Naive B cell (primary cell): ENCODE results near the gene NDUFS7. TPM values are rescaled to one million over a fixed set of nuclear protein-coding genes. Genes with fewer than 3 reads are reported as not detected.

Experiments
- ATAC-seq, 2 donors: fragments of 150-1000 bp; cut with Tn5 transposase; 2 replicates each; pipeline ENCODE4 v1.10.0; 2021; ENCODE audit warnings: low read depth in 2 of 2, mild to moderate bottlenecking in 2 of 2, moderate library complexity in 2 of 2
- DNase-seq: peaks from one replicate; pipeline ENCODE4 v3.0.0; 2022
- H3K27ac Mint-ChIP-seq, 6 donors: one replicate each; pipeline ENCODE4 v1.8.0; 2020 to 2022; ENCODE audit warnings: mild to moderate bottlenecking in 6 of 6, mixed read lengths in 6 of 6, moderate library complexity in 5 of 6, inconsistent platforms in 2 of 6
- H3K27me3 Mint-ChIP-seq, 3 donors: one replicate each; pipeline ENCODE4 v1.8.0; 2021 to 2022; ENCODE audit warnings: mixed read lengths in 3 of 3, mild to moderate bottlenecking in 1 of 3
- H3K36me3 Mint-ChIP-seq, 2 donors: one replicate each; pipeline ENCODE4 v1.8.0; 2020 to 2022; ENCODE audit warnings: mixed read lengths in 2 of 2, inconsistent platforms in 1 of 2, mild to moderate bottlenecking in 1 of 2
- H3K4me1 Mint-ChIP-seq, 3 donors: one replicate each; pipeline ENCODE4 v1.8.0; 2020 to 2022; ENCODE audit warnings: mixed read lengths in 3 of 3, inconsistent platforms in 1 of 3, mild to moderate bottlenecking in 1 of 3, moderate library complexity in 1 of 3
- H3K4me3 Mint-ChIP-seq, 8 donors: one replicate each; pipeline ENCODE4 v1.8.0; 2020 to 2022; ENCODE audit warnings: mild to moderate bottlenecking in 8 of 8, mixed read lengths in 8 of 8, moderate library complexity in 8 of 8, inconsistent platforms in 2 of 8
- H3K9me3 Mint-ChIP-seq, 7 donors: one replicate each; pipeline ENCODE4 v1.8.0; 2020 to 2022; ENCODE audit warnings: mixed read lengths in 7 of 7, mild to moderate bottlenecking in 5 of 7, inconsistent platforms in 2 of 7, moderate library complexity in 1 of 7
- polyA plus RNA-seq, 6 donors: library from polyadenylated mRNA; unstranded; fragments of 300-500 nt; fragmentation: Illumina TruSeq; gene quantifications; one replicate each; pipeline ENCODE4 v1.2.3, GENCODE V29; 2021; ENCODE audit warnings: low read depth in 6 of 6

Gene NDUFS7
- polyA plus RNA-seq, 6 donors from 2014 or later = 201 to 230 (median 209) TPM

DNA sequence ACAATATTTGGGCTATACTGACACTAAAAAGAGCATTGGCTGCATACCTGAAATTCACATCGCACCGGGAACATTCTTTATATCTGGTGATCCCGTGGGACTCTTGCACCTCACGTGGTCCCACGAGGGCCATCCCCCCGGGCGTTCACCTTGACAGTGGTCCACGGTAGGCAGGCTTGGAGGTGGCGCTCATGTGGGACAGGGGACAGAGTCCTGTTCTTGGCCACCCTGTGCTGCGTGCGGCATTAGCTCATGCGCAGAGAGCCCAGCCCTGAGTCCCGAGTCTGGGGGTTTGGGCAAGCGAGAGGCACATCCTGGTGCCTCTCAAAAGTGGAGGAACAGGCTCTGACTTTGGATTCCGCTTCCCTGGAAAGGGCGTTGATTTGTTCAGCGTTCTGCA is 10.1 kb downstream of the NDUFS7 start:
- ATAC-seq = no peak

DNA sequence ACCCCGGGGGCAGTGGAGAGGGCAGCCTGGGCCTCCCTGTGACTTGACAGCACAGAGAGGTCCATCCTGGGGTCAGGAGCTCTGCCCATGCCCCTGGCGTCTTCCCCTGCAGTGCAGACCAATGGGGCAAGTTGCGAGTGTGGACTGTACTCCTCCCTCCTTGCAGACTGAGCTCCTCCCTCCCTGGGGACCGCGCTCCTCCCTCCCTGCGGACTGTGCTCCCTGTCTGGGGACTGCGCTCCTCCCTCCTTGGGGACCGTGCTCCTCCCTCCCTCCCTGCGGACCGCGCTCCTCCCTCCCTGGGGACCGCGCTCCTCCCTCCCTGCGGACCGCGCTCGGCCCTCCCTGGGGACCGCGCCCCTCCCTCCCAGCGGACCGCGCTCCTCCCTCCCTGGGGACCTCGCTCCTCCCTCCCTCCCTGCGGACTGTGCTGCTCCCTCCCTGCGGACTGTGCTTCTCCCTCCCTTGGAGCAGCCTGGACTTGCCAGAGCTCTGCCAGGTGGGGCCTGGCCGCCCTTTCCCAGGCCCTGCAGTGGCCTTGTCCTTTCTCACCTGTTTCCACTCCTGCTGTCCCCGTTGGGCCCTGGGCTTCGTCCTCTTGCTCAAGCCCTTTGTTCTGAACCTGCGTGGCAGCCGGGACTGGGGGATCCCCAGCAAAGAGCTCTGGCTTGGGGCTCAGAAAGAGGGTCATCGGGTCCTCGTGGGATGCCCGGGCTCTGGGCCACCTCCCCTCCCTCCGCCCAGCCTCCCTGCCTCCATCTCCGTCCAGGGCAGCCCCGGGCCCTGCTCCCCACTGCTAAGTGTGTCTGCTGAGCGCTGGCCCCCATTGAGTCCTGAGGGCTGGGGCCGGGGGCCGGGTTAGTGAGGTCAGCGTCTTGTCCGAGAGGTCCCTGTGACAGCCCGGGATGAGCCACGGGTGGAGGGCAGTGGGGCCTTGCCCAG is 10.8 kb downstream of the NDUFS7 start:
- Mint-ChIP-seq H3K4me3 (no peak overlapping the region), H3K27ac (no peak overlapping the region), H3K36me3 (peaks cover 0 to 7% of the 10 kb centered on the region in 2 donors), H3K9me3 (no peaks in the 10 kb centered on the region), H3K4me1 (peaks cover 0 to 3% (median 0%) of the 10 kb centered on the region in 3 donors), H3K27me3 (no peaks in the 10 kb centered on the region)
- DNase-seq = no peak
- no peak for ATAC-seq

More for the DNA sequence above, 10.1 kb downstream of the NDUFS7 start:
- Mint-ChIP-seq H3K9me3 (no peaks in the 10 kb centered on the region), H3K4me3 (no peak overlapping the region), H3K36me3 (peaks cover 4 to 7% of the 10 kb centered on the region in 2 donors), H3K27me3 (no peaks in the 10 kb centered on the region), H3K27ac (no peak overlapping the region), H3K4me1 (peaks cover 0 to 2% (median 0%) of the 10 kb centered on the region in 3 donors)
- no peak for DNase-seq

DNA sequence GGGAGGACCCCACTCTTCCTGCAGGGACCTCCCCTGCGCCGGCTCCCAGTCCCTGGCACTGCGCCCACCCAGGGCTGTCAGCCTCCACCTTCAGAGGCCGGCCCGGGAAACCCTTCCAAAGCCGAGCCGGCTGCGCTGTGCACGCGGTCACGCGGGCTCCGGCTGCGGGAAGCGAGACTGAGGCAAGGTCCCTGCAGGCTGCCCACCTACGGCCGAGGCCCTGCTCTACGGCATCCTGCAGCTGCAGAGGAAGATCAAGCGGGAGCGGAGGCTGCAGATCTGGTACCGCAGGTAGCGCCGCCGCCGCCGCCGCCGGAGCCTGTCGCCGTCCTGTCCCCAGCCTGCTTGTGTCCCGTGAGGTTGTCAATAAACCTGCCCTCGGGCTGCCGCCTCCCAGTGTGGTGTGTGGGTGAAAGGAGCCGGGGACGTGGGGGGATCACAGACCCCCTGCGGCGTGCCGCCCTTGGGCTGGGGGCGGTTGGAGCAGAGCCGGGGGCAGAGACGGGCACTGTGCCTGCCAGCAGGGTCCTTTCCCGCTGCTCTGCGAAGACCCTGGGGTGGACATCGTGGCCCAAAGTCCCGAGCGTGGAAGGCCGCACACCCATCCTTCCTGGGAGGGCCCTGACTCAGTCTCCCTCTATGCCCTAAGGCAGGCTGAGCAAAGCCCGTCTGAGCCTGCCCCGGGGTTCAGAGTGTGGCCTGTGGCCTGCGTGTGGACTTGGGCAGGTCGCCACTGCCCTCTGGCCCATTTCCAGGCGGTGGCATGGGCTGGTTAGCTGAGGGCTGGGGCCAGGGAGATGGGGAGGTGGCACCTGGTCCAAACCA is 11.7 kb downstream of the NDUFS7 start:
- H3K4me3 Mint-ChIP-seq = no peak overlapping the region

DNA sequence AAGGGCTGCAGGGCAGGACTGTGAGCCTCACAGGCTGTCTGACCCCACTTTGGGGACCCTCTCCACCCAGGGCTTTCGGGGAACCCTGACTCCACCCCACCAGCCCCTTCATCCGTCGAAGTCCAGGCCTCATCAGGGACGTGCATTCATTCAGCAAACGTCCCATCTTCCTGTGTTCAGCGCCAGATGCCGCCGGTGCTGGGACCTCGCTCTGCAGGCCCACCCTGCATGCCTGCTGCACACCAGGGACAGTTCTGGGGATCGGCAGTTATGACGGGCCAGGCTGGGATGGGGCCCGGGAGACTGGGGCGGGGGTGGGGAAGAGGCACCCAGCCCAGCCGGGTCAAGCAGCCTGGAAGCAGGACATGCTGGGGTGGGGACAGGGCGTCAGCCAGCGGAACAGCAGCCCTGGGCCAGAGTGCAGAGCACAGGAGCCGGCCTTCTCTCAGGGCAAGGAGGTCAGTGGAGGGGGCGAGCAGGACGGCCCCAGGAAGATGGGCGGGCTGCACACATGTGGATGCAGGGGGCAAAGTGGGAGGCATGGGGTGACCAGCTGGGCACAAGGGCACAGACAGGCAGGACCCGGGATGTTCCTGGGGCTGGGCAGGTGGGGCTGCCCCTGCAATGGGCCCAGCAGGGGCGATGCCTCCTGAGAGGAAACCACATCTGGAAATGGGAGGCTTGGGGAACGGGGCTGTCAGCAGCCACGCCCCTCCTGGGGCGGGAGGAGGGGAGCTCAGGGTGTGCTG is 12.5 kb downstream of the NDUFS7 start:
- peaks cover 4 to 7% (median 6%) of the 10 kb centered on the region in 3 donors for H3K4me1 Mint-ChIP-seq
- no peak for ATAC-seq
- no peaks in the 10 kb centered on the region for H3K27me3 Mint-ChIP-seq
- H3K9me3 Mint-ChIP-seq = no peaks in the 10 kb centered on the region
- peak overlapping the region in 1 of 8 donors; percentile 30 for H3K4me3 Mint-ChIP-seq
- H3K27ac Mint-ChIP-seq = peak overlapping the region in 1 of 6 donors; percentile 74
- DNase-seq = no peak
- H3K36me3 Mint-ChIP-seq = peaks cover 0 to 3% of the 10 kb centered on the region in 2 donors

More for the DNA sequence above, 11.7 kb downstream of the NDUFS7 start:
- peaks cover 0 to 7% of the 10 kb centered on the region in 2 donors for H3K36me3 Mint-ChIP-seq
- no peaks in the 10 kb centered on the region for H3K27me3 Mint-ChIP-seq
- H3K27ac Mint-ChIP-seq = no peak overlapping the region
- ATAC-seq (no peak), DNase-seq (no peak)
- H3K9me3 Mint-ChIP-seq = no peaks in the 10 kb centered on the region
- peaks cover 0 to 6% (median 3%) of the 10 kb centered on the region in 3 donors for H3K4me1 Mint-ChIP-seq

DNA sequence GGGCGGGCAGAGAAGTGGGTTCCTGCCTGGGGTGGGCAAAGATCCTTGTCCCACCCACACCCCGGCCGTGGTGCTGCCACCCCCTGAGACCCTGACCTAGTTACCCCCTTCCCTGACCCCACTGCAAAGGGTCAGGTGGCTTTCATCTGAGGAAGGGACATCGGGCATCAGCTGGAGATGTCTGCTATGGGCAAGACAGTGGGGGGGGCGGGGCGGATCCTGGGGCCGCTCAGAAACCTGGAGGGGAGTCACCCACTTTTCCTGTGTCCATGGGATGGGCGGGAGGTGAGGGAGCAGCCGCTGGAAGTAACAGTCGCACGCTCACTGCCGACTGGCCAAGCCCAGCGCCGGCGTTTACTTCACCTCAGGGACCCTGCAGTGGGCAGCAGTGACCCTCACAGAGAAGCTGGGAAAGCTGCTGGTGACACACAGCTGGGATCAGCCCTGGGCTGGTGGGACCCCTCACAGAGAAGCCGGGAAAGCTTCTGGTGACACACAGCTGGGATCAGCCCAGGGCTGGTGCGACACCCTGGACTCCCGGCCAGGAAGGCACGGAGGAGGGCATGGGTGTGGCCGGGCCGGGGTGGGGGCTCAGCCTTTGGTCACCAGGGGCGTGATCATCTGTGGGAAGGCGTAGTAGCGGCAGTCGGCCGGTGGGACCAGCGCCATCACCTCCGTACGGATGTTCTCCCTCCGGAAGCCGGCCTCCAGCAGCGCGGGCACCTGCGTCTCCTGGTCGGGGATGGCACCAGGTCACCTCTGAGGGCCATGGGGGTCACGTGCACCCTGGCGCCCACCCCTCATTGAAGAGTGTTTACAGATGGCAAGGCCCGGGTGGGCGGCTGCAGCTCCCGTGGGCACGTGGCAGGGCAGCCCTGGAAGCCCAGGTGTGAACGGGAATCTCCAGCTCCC is 13.3 kb downstream of the NDUFS7 start:
- no peak overlapping the region for H3K4me3 Mint-ChIP-seq
- H3K27ac Mint-ChIP-seq = no peak overlapping the region
- DNase-seq = no peak

DNA sequence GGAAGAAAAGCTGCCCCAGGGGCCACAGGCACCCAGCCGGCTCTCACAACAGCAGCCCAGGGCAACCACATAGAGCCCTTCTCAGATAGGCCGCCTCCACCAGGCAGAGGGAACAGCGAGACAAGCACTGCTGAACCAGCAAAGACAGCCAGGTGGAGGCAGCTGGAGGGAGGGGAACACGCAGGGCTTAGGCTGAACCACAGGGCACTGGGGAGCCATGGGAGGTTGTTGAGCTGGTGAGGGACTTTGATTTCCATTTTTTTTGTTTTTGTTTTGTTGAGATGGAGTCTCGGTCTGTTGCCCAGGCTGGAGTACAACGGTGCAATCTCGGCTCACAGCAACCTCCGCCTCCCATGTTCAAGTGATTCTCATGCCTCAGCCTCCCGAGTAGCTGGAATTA is 14.1 kb downstream of the NDUFS7 start:
- Mint-ChIP-seq H3K36me3 (no peaks in the 10 kb centered on the region), H3K9me3 (no peaks in the 10 kb centered on the region), H3K4me3 (no peak overlapping the region), H3K27me3 (peaks cover 0 to 6% (median 5%) of the 10 kb centered on the region in 3 donors), H3K4me1 (peaks cover 7 to 12% (median 11%) of the 10 kb centered on the region in 3 donors), H3K27ac (peak overlapping the region in 1 of 6 donors; percentile 56)
- ATAC-seq (no peak), DNase-seq (no peak)

More for the DNA sequence above, 13.3 kb downstream of the NDUFS7 start:
- Mint-ChIP-seq H3K27me3 (no peaks in the 10 kb centered on the region), H3K4me1 (peaks cover 4 to 7% (median 6%) of the 10 kb centered on the region in 3 donors), H3K36me3 (no peaks in the 10 kb centered on the region), H3K9me3 (no peaks in the 10 kb centered on the region)
- no peak for ATAC-seq

DNA sequence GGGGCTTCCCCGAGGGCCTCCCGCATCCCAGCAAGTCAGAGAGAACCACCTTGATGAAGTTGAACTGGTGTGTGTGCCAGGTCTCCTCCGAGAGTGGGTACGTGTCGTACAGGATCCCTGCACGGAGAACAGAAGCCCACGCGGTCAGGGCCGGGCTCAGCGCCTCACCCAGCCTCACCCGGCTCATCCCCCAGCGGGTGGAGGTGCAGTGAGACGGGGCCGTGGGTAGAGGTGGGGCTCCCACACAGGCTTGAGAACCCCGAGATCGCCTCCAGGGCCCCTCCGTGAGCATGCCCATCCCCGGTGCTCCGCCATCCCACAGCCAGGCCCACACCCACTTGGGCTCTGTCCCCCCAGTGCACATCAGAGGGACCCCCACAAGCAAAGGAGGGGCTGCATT is 15.4 kb downstream of the NDUFS7 start:
- DNase-seq = no peak
- Mint-ChIP-seq H3K27ac (no peak overlapping the region), H3K4me3 (peak overlapping the region in 2 of 8 donors; percentile 66 to 74), H3K9me3 (no peaks in the 10 kb centered on the region), H3K27me3 (peaks cover 0 to 13% (median 8%) of the 10 kb centered on the region in 3 donors), H3K4me1 (peaks cover 7 to 15% (median 12%) of the 10 kb centered on the region in 3 donors), H3K36me3 (no peaks in the 10 kb centered on the region)
- ATAC-seq = no peak

DNA sequence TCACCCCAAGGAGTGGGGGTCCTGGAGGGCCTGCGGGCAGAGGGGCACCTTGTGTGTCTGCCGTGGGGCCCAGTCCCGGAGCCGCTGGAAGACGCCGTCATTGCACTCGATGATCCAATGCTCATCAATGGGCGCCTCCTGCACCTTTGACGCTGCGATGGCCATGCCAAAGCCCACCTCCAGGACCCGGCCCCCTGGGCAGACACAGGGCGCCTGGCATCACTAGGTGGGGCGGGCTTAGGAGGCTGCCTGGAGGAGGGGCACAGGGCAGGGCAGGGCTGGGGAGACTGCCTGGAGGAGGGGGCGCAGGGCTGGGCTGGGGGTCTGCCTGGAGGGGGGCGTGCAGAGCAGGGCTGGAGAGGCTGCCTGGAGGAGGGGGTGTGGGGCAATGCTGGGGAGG is 16.0 kb downstream of the NDUFS7 start:
- ATAC-seq (no peak), DNase-seq (no peak)
- Mint-ChIP-seq H3K4me1 (peaks cover 7 to 15% (median 12%) of the 10 kb centered on the region in 3 donors), H3K36me3 (no peaks in the 10 kb centered on the region), H3K9me3 (no peaks in the 10 kb centered on the region), H3K4me3 (peak overlapping the region in 1 of 8 donors; percentile 74), H3K27me3 (peaks cover 0 to 13% (median 8%) of the 10 kb centered on the region in 3 donors), H3K27ac (no peak overlapping the region)

DNA sequence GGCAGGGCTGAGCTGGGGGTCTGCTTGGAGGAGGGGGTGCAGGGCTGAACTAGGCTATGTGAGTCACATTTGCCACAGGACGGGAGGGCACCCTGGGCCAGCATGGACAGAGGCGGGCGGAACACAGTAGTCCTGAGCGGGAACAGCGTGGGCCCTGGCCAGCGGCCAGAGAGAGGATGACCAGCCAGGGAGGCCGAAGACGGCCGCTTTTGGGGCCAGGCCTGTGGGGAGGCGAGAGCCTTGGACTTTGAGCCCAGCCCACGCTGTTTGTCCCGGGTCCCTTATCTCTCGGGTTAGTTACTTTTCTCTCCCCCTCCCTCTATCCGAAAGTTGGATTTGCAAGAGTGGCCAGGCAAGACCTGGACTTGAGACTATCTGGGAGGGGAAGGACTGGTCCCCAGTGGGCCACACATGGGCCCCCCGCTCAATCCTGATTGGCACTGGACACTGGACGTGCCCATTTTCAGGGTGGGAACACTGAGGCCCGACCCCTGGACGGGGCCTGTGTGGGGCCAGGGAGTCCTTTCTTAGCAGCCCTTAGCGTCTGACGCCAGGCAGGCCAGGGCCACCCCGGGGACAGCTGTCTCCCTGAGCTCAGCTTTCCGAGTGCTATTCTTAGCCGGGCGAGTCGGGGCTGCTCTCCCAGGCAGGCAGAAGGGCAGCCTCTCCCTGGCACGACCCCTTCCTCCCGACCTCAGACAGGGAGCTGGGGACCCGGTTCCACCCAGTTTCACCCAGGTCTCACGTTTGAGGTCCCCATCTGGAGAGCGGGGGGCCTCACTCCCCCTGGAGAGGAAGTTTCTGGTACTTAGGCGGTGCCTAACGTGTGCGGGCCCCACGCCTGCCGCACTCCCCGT is 16.8 kb downstream of the NDUFS7 start:
- Mint-ChIP-seq H3K27me3 (peaks cover 0 to 13% (median 8%) of the 10 kb centered on the region in 3 donors), H3K36me3 (no peaks in the 10 kb centered on the region), H3K4me3 (peak overlapping the region; percentile 67 to 87 (median 76)), H3K4me1 (peaks cover 7 to 15% (median 12%) of the 10 kb centered on the region in 3 donors), H3K27ac (peak overlapping the region in 1 of 6 donors; percentile 42), H3K9me3 (no peaks in the 10 kb centered on the region)
- ATAC-seq (peak; percentile 25 to 37), DNase-seq (no peak)

DNA sequence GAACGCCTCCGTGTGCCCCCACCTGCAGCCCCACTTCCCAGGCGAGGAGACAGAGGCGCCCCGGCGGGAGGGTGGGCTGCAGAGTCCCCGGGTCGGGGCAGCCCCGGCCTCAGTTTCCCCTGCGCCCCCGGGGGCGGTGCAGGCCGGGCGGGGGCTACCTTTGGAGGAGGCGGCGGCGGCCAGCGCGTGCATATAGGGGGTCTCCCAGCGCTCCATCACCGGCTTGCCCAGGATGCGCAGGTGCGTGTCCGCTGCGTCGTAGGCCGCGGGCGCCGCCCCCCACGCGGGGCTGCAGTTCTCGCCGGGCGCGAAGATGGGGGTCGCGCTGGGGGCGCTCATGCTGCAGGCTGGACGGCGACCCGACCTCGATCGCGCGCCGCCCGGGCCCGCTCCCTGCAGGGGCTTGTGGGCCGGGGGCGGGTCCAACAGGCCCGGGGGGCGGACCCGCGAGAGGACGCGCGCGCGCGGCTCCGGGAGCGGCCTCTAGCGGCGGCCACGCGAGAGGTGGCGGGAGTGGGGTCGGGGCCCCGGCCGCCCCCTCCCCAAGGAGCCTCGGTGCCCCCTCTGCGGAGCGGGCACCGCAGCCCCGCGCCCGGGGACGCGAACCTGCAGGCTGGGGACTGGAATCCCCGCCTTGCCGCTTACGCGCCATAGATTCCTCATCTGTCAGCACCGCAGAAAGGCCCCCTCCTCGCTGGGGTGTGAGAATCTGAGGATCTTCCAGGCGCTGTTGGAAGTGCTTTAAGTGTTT is 17.6 kb downstream of the NDUFS7 start, which contains the start of gene GAMT:
Gene GAMT, minus strand, starts transcription at position 405 of the 751 bp plus-strand sequence. Its CDS starts 66 bp downstream, at position 339.
- ATAC-seq (peak; percentile 83 to 84), DNase-seq (peak; percentile 55)
- H3K4me1 Mint-ChIP-seq = peaks cover 10 to 16% (median 13%) of the 10 kb centered on the region in 3 donors
- H3K4me3 Mint-ChIP-seq = peak within 1 kb of the TSS; percentile 69 to 88 (median 78)
- H3K27ac Mint-ChIP-seq = peak within 1 kb of the TSS in 1 of 6 donors; percentile 42
- no peaks in the 10 kb centered on the region for H3K36me3 Mint-ChIP-seq
- no peaks in the 10 kb centered on the region for H3K9me3 Mint-ChIP-seq
- peaks cover 0 to 13% (median 8%) of the 10 kb centered on the region in 3 donors for H3K27me3 Mint-ChIP-seq

DNA sequence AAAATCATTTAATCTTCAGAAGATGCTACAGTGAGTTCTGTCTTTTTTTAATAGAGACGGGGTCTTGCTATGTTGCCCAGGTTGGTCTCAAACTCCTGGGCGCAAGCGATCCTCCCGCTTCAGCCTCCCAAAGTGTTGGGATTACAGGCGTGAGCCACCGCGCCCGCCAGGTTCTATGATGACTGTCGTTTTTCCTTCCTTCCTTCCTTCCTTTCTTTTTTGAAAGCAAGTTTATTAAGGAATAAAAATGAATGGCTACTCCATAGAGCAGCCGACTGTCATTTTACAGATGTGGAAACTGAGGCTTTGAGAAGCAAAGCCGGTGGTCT is 18.1 kb downstream of the NDUFS7 start:
- Mint-ChIP-seq H3K36me3 (no peaks in the 10 kb centered on the region), H3K27me3 (peaks cover 0 to 13% (median 8%) of the 10 kb centered on the region in 3 donors), H3K4me1 (peaks cover 15 to 21% (median 18%) of the 10 kb centered on the region in 3 donors), H3K9me3 (no peaks in the 10 kb centered on the region), H3K4me3 (peak overlapping the region; percentile 49 to 88 (median 73)), H3K27ac (no peak overlapping the region)
- ATAC-seq (no peak), DNase-seq (no peak)
